DOHH2 (cell line): ENCODE measurements around the gene GPR78.

Experiments used
- H3F3A ChIP-seq: fragments of 200-600 bp; sonication (generic), shearing (Covaris generic); 2 replicates; pipeline ENCODE4 v1.6.0; 2016; ENCODE audit warnings: antibody characterized with exemption, mild to moderate bottlenecking; ENCODE audit not compliant: control insufficient read depth, insufficient read depth
- H3K27ac ChIP-seq: fragments of 200-600 bp; sonication (generic); 2 replicates; pipeline ENCODE4 v1.5.1; 2014; ENCODE audit warnings: low read depth, mild to moderate bottlenecking, low read length, moderate library complexity
- H3K27me3 ChIP-seq: fragments of 200-600 bp; sonication (generic); 2 replicates; pipeline ENCODE4 v1.6.1; 2014; ENCODE audit warnings: mild to moderate bottlenecking, low read length, mixed read lengths; ENCODE audit not compliant: control insufficient read depth
- H3K36me3 ChIP-seq: fragments of 200-600 bp; sonication (generic); 2 replicates; pipeline ENCODE4 v1.6.1; 2014; ENCODE audit warnings: mild to moderate bottlenecking, low read length, moderate library complexity, mixed read lengths; ENCODE audit not compliant: control insufficient read depth
- H3K4me1 ChIP-seq: fragments of 200-600 bp; sonication (generic); 2 replicates; pipeline ENCODE4 v1.6.1; 2014; ENCODE audit warnings: mild to moderate bottlenecking, low read length, mixed read lengths; ENCODE audit not compliant: control insufficient read depth
- H3K4me2 ChIP-seq: fragments of 200-600 bp; sonication (generic); 2 replicates; pipeline ENCODE4 v1.6.0; 2014; ENCODE audit warnings: mild to moderate bottlenecking, low read length, moderate library complexity
- H3K4me3 ChIP-seq: fragments of 200-600 bp; sonication (generic); 2 replicates; pipeline ENCODE4 v1.5.1; 2014; ENCODE audit warnings: mild to moderate bottlenecking, low read length, mixed read lengths
- H3K79me2 ChIP-seq: fragments of 200-600 bp; sonication (generic); 2 replicates; pipeline ENCODE4 v1.6.1; 2014; ENCODE audit warnings: mild to moderate bottlenecking, low read length, mixed read lengths; ENCODE audit not compliant: control insufficient read depth
- H3K9me2 ChIP-seq: fragments of 200-600 bp; sonication (generic); replicated peaks from 2 replicates; pipeline ENCODE4 v1.6.1; 2014; ENCODE audit warnings: mild to moderate bottlenecking, low read length, mixed read lengths; ENCODE audit not compliant: control insufficient read depth
- H3K9me3 ChIP-seq: fragments of 200-600 bp; sonication (generic); 2 replicates; pipeline ENCODE4 v1.6.1; 2014; ENCODE audit warnings: antibody characterized with exemption, low read length, mixed read lengths; ENCODE audit not compliant: control insufficient read depth, insufficient read depth
- H4K20me1 ChIP-seq: fragments of 200-600 bp; sonication (generic); 2 replicates; pipeline ENCODE4 v1.6.0; 2014; ENCODE audit warnings: low read depth, mild to moderate bottlenecking, antibody characterized with exemption, low read length, moderate library complexity; ENCODE audit not compliant: control insufficient read depth, insufficient read depth
- CTCF ChIP-seq: fragments of 200-600 bp; sonication (generic); IDR thresholded peaks from one replicate; pipeline ENCODE4 v1.5.1; 2014; ENCODE audit warnings: antibody characterized with exemption, mild to moderate bottlenecking, low read depth, low read length; ENCODE audit not compliant: poor library complexity, severe bottlenecking
- EZH2phosphoT487 ChIP-seq: fragments of 200-600 bp; sonication (generic); IDR thresholded peaks from 2 replicates; pipeline ENCODE4 v1.6.1; 2017; ENCODE audit warnings: borderline replicate concordance, mild to moderate bottlenecking, antibody characterized with exemption, low read length, moderate library complexity, mixed read lengths

GPR78 gene

GRCh38 chr4:8582436-8582835, 2.2 kb downstream of the GPR78 start:
- Histone ChIP-seq H3K4me2 (no peak overlapping the region), H3K4me3 (no peak overlapping the region), H3K9me2 (no peaks in the 10 kb centered on the region), H3K4me1 (no peaks in the 10 kb centered on the region), H3K9me3 (no peaks in the 10 kb centered on the region), H3K79me2 (no peaks in the 10 kb centered on the region), H3K27me3 (no peaks in the 10 kb centered on the region), H3K27ac (no peak overlapping the region), H4K20me1 (no peaks in the 10 kb centered on the region), H3F3A (no peaks in the 10 kb centered on the region), H3K36me3 (no peaks in the 10 kb centered on the region)
- no peak for TF ChIP-seq CTCF
- no peak for TF ChIP-seq EZH2phosphoT487

DNA sequence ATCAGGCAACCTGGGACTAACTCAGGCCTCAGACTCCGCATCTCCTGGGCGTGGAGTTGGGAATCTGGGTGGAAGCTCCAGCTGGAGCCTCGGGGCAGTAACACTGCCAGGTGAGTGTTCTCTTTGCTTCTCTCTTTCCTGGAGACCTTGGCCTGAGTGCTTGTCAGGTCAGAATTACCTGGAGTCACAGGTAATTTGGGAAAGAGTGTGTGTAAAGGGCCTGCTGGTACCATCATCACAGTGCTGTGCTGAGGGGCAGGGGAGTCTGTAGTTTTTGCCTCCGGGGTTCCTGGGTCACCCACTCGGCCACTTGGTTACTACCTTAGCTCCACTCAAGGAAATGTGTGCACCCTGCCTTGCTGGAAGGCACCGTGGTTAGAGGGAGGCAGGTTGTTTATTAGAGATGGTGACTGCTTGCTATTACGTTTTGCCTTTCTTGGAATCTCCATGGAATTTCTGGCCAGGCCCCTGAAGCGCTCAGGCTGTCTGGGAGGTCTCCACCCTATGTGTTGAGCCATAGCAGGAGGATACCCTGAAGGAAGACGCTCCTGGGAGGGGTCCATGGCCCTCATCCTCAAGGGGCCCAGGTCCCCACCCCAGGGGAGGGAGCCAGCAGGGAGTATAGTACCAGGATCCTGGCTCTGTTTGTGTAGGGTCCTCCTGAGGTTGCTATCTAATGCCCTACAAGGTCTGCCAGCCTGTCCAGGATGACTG, 2.9 kb downstream of the GPR78 start:
- no peaks in the 10 kb centered on the region for H3F3A ChIP-seq
- no peaks in the 10 kb centered on the region for H3K4me1 ChIP-seq
- no peaks in the 10 kb centered on the region for H4K20me1 ChIP-seq
- H3K36me3 ChIP-seq = no peaks in the 10 kb centered on the region
- no peak overlapping the region for H3K4me3 ChIP-seq
- no peak overlapping the region for H3K27ac ChIP-seq
- no peaks in the 10 kb centered on the region for H3K27me3 ChIP-seq
- no peaks in the 10 kb centered on the region for H3K79me2 ChIP-seq
- H3K4me2 ChIP-seq = no peak overlapping the region
- H3K9me3 ChIP-seq = no peaks in the 10 kb centered on the region
- TF ChIP-seq CTCF (no peak), EZH2phosphoT487 (no peak)
- H3K9me2 ChIP-seq = no peaks in the 10 kb centered on the region

GRCh38 chr4:8583655-8584025, 3.4 kb downstream of the GPR78 start:
- H3K27ac ChIP-seq = no peak overlapping the region
- no peak for TF ChIP-seq CTCF
- TF ChIP-seq EZH2phosphoT487 = no peak
- no peaks in the 10 kb centered on the region for H4K20me1 ChIP-seq
- no peak overlapping the region for H3K4me3 ChIP-seq
- H3K4me2 ChIP-seq = no peak overlapping the region
- no peaks in the 10 kb centered on the region for H3K9me2 ChIP-seq
- no peaks in the 10 kb centered on the region for H3F3A ChIP-seq
- no peaks in the 10 kb centered on the region for H3K9me3 ChIP-seq
- H3K27me3 ChIP-seq = no peaks in the 10 kb centered on the region
- H3K4me1 ChIP-seq = no peaks in the 10 kb centered on the region
- no peaks in the 10 kb centered on the region for H3K79me2 ChIP-seq
- no peaks in the 10 kb centered on the region for H3K36me3 ChIP-seq
